Right atrium auricular region (tissue), 2 donors: ENCODE results near the gene GTPBP4. TPM values are rescaled to one million over a fixed set of nuclear protein-coding genes. Genes with fewer than 3 reads are reported as not detected.

Experiments
- DNase-seq: peaks from one replicate; pipeline ENCODE4 v3.0.0-alpha.2; 2019; ENCODE audit warnings: low spot score
- H3K27ac ChIP-seq, 2 donors: fragments of 200-600 bp; sonication (generic); 1 replicate in 1 of 2; 2 replicates in 1 of 2; pipeline ENCODE4 v1.5.1; 2016 to 2019
- H3K27me3 ChIP-seq, 2 donors: fragments of 200-600 bp; sonication (generic); one replicate each; pipeline versions ENCODE4 v1.5.1 to v1.6.0; 2017 to 2019
- H3K36me3 ChIP-seq: fragments of 200-600 bp; sonication (generic); one replicate; pipeline ENCODE4 v1.5.1; 2016
- H3K4me1 ChIP-seq, 2 donors: fragments of 200-600 bp; sonication (generic); one replicate each; pipeline versions ENCODE4 v1.5.1 to v1.6.0; 2017 to 2019
- H3K4me3 ChIP-seq, 2 donors: fragments of 200-600 bp; sonication (generic); 1 replicate in 1 of 2; 2 replicates in 1 of 2; pipeline ENCODE4 v1.5.1; 2017 to 2019; ENCODE audit warnings: mild to moderate bottlenecking in 1 of 2, moderate library complexity in 1 of 2
- H3K9me3 ChIP-seq, 2 donors: fragments of 200-600 bp; sonication (generic); one replicate each; pipeline ENCODE4 v1.5.1; 2019
- CTCF ChIP-seq, 2 donors: fragments of 200-600 bp; sonication (generic); IDR thresholded peaks; one replicate each; pipeline ENCODE4 v1.5.1; 2019; ENCODE audit warnings: antibody characterized with exemption in 2 of 2
- total RNA-seq, 2 donors: library from RNA; depleted of rRNA; stranded (reverse); fragments of >200 nt; gene quantifications; one replicate each; pipeline ENCODE4 v1.1.0, GENCODE V29; 2016

The GTPBP4 gene
- total RNA-seq, 2 donors from 2014 or later: 14.4 to 14.6 TPM

- Histone ChIP-seq H3K27me3 (no peaks in the 10 kb centered on the region), H3K27ac (no peak overlapping the region), H3K9me3 (no peaks in the 10 kb centered on the region), H3K4me1 (no peaks in the 10 kb centered on the region), H3K4me3 (no peak overlapping the region), H3K36me3 (no peaks in the 10 kb centered on the region)
- DNase-seq: no peak
- no peak for TF ChIP-seq CTCF (IDR thresholded peaks at IDR 0.05)
Measured at GRCh38 chr10:947051-947450, 41.2 kb upstream of the GTPBP4 start.

- TF ChIP-seq CTCF (IDR thresholded peaks at IDR 0.05): no peak
- H3K4me1 ChIP-seq: no peaks in the 10 kb centered on the region
- DNase-seq: no peak
Measured at GRCh38 chr10:947881-948280, 40.4 kb upstream of the GTPBP4 start.

GRCh38 chr10:948347-948746 is 39.9 kb upstream of the GTPBP4 start:
- DNase-seq: no peak
- no peak for TF ChIP-seq CTCF (IDR thresholded peaks at IDR 0.05)
- Histone ChIP-seq H3K27ac (no peak overlapping the region), H3K9me3 (no peaks in the 10 kb centered on the region), H3K4me3 (no peak overlapping the region), H3K36me3 (no peaks in the 10 kb centered on the region), H3K27me3 (no peaks in the 10 kb centered on the region), H3K4me1 (no peaks in the 10 kb centered on the region)

More at GRCh38 chr10:947881-948280, 40.4 kb upstream of the GTPBP4 start:
- Histone ChIP-seq H3K4me3 (no peak overlapping the region), H3K27me3 (no peaks in the 10 kb centered on the region), H3K27ac (no peak overlapping the region), H3K36me3 (no peaks in the 10 kb centered on the region), H3K9me3 (no peaks in the 10 kb centered on the region)

GRCh38 chr10:949446-949845 is 38.8 kb upstream of the GTPBP4 start:
- no peaks in the 10 kb centered on the region for H3K27me3 ChIP-seq
- DNase-seq: no peak
- H3K4me3 ChIP-seq: no peak overlapping the region
- H3K4me1 ChIP-seq: no peaks in the 10 kb centered on the region
- no peaks in the 10 kb centered on the region for H3K36me3 ChIP-seq
- no peak overlapping the region for H3K27ac ChIP-seq
- H3K9me3 ChIP-seq: no peaks in the 10 kb centered on the region
- TF ChIP-seq CTCF (IDR thresholded peaks at IDR 0.05): no peak

- no peak for DNase-seq
- no peak for TF ChIP-seq CTCF (IDR thresholded peaks at IDR 0.05)
- Histone ChIP-seq H3K36me3 (no peaks in the 10 kb centered on the region), H3K4me3 (no peak overlapping the region), H3K9me3 (no peaks in the 10 kb centered on the region), H3K27ac (no peak overlapping the region), H3K4me1 (no peaks in the 10 kb centered on the region), H3K27me3 (no peaks in the 10 kb centered on the region)
Measured at GRCh38 chr10:953836-954235, 34.4 kb upstream of the GTPBP4 start.

GRCh38 chr10:954396-954795 is 33.8 kb upstream of the GTPBP4 start:
- Histone ChIP-seq H3K27ac (no peak overlapping the region), H3K27me3 (no peaks in the 10 kb centered on the region), H3K4me3 (no peak overlapping the region), H3K4me1 (no peaks in the 10 kb centered on the region), H3K36me3 (no peaks in the 10 kb centered on the region), H3K9me3 (no peaks in the 10 kb centered on the region)
- no peak for DNase-seq
- no peak for TF ChIP-seq CTCF (IDR thresholded peaks at IDR 0.05)
